GM12874 (cell line): Measurements from ENCODE around the gene OSBP2.

ENCODE experiments used
- TF ChIP-seq, protein P1 (sequence below): IDR thresholded peaks from 2 replicates; pipeline ENCODE4 v1.5.1; 2011; ENCODE audit warnings: low read depth, mild to moderate bottlenecking, control low read depth, low read length, moderate library complexity; ENCODE audit not compliant: insufficient read depth

The OSBP2 gene

DNA sequence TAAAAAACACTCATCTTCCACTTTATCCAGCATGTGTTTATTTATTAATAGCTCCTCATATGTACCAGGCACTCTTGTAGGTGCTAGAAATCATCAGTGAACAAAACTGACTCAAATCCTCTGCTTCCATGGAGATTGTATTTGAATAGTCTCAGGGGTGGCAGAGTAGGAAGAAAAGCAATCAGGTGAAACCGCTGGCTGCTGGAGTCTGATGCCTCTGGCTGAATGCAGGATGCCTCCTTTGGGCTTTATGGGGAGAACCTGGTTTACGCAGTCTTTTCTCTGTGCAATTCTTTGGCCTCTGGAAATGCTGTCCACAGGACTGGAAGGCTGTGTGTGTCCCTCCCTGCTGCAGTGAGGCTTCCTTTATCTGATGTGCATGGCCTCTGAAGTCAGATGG, 12.8 kb upstream of the OSBP2 start:
- TF ChIP-seq, protein P1, sequence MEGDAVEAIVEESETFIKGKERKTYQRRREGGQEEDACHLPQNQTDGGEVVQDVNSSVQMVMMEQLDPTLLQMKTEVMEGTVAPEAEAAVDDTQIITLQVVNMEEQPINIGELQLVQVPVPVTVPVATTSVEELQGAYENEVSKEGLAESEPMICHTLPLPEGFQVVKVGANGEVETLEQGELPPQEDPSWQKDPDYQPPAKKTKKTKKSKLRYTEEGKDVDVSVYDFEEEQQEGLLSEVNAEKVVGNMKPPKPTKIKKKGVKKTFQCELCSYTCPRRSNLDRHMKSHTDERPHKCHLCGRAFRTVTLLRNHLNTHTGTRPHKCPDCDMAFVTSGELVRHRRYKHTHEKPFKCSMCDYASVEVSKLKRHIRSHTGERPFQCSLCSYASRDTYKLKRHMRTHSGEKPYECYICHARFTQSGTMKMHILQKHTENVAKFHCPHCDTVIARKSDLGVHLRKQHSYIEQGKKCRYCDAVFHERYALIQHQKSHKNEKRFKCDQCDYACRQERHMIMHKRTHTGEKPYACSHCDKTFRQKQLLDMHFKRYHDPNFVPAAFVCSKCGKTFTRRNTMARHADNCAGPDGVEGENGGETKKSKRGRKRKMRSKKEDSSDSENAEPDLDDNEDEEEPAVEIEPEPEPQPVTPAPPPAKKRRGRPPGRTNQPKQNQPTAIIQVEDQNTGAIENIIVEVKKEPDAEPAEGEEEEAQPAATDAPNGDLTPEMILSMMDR, result no peak

DNA sequence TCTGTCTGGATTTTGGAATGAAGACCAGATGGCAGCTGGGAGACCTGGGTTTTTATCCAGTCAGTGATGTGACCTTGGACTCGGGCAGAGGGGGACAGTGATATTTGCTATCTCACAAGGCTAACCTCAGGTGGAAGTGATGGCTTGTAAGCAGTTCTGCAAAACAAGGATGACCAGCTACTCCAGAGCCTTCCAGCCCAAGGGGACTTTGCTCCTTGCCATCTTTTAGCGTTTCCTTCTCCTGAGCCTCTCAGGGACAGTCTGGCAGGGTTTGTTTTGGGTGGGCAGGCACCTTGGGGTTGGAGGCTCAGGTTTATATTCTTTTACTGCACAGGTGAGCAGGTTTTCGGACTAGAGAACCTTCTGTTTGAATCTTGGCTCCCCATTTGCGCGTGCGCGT, 9.5 kb upstream of the OSBP2 start:
- TF ChIP-seq, protein P1, result no peak

DNA sequence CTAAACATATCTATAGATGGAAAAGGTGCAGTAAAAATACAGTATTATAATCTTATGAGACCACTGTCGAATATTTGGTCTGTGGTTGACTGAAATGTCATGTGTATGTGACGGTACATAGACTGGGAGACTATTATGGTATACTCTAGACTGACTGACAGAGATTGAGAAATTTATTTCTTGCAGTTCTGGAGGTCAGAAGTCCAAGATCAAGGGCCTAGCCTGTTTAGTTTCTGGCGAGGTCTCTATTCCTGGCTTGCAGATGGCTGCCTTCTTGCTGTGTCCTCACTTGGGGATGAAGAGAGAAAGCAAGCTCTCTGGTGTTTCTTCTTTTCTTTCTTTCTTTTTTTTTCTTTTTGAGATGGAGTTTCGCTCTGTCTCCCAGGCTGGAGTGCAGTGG, 7.3 kb upstream of the OSBP2 start:
- TF ChIP-seq, protein P1, result no peak

GRCh38 chr22:30689622-30690021, 5.1 kb upstream of the OSBP2 start:
- TF ChIP-seq, protein P1, result no peak

- TF ChIP-seq, protein P1, result no peak
Measured at GRCh38 chr22:30691204-30691603, 3.5 kb upstream of the OSBP2 start.

DNA sequence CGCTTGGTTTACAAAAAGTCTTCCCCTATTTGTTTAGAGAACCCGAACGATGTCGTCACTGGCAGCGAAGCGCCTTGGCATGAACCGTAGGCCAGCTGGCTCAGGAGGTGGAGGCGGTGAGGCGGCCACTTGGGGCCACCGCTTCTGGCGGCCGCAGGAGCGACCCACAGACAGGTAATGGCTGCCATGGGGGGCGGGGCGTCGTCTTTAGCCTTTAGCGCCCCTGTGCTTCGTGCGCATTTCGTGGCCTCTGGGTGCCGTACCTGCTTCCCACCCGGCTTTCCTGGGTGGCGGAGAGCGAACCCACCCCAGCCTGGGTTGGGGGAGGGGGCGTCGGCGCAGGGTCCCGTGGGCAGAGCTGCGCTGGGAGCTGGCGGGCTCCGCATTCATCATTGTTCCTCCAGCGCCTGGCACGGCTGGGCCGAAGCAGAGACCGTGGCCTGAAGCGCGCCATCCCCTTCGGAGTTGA, 469 bp upstream of the OSBP2 start:
- TF ChIP-seq, protein P1, result no peak

- TF ChIP-seq, protein P1, result no peak
Measured at GRCh38 chr22:30695351-30695851, 727 bp downstream of the OSBP2 start.
